PC-3 (cell line): Measurements from ENCODE around the gene JMJD4. TPM values are rescaled to one million over a fixed set of nuclear protein-coding genes. Genes with fewer than 3 reads are reported as not detected.

Experiments used
- ATAC-seq: fragments of 200-7000 bp; cut with Tn5 transposase; 2 replicates; pipeline ENCODE4 v1.9.1; 2020; ENCODE audit warnings: mild to moderate bottlenecking, moderate library complexity
- BruUV-seq: library from RNA; stranded (reverse); fragments of 400-500 nt; replicated peaks from 2 replicates; lab custom pipeline; 2021; lab: Mats Ljungman, UMichigan
- CTCF ChIA-PET: fragments of 300-600 bp; sonication (Branson Sonifier 250); formaldehyde crosslinking; loops from one replicate; lab custom pipeline; 2022; ENCODE audit warnings: antibody characterized with exemption; lab: Charles Lee
- POLR2A ChIA-PET: fragments of 300-600 bp; sonication (Branson Sonifier 250); formaldehyde crosslinking; loops from one replicate; lab custom pipeline; 2022; ENCODE audit warnings: antibody characterized with exemption; ENCODE audit not compliant: unreplicated experiment; lab: Charles Lee
- DNase-seq: peaks from one replicate; pipeline ENCODE4 v3.0.0-alpha.2; 2015
- H2AFZ ChIP-seq: fragments of 300-600 bp; sonication (generic); 2 replicates; pipeline ENCODE4 v1.6.0; 2016; ENCODE audit warnings: antibody characterized with exemption, low read length
- H3F3A ChIP-seq: fragments of 300-600 bp; sonication (generic); one replicate; pipeline ENCODE4 v1.6.0; 2017; ENCODE audit warnings: antibody characterized with exemption, low read length, control low read depth, mild to moderate bottlenecking; ENCODE audit not compliant: unreplicated experiment
- H3K27ac ChIP-seq: fragments of 300-600 bp; sonication (generic); 2 replicates; pipeline ENCODE4 v1.5.1; 2016; ENCODE audit warnings: mild to moderate bottlenecking, low read length
- H3K27me3 ChIP-seq: fragments of 300-600 bp; sonication (generic); 2 replicates; pipeline ENCODE4 v1.6.1; 2016; ENCODE audit warnings: low read length, mixed read lengths
- H3K36me3 ChIP-seq: fragments of 300-600 bp; sonication (generic); 2 replicates; pipeline ENCODE4 v1.6.1; 2016; ENCODE audit warnings: low read depth, mixed run types, low read length, mixed read lengths
- H3K4me1 ChIP-seq: fragments of 300-600 bp; sonication (generic); 2 replicates; pipeline ENCODE4 v1.5.1; 2016; ENCODE audit warnings: low read length; ENCODE audit not compliant: insufficient read depth
- H3K4me2 ChIP-seq: fragments of 300-600 bp; sonication (generic); 2 replicates; pipeline ENCODE4 v1.6.0; 2016; ENCODE audit warnings: low read length
- H3K4me3 ChIP-seq: fragments of 300-600 bp; sonication (generic); 2 replicates; pipeline ENCODE4 v1.5.1; 2016; ENCODE audit warnings: mild to moderate bottlenecking, low read length, mixed read lengths
- H3K79me2 ChIP-seq: fragments of 300-600 bp; sonication (generic); 2 replicates; pipeline ENCODE4 v1.6.1; 2017; ENCODE audit warnings: low read length, mixed read lengths
- H3K9ac ChIP-seq: fragments of 300-600 bp; sonication (generic); 2 replicates; pipeline ENCODE4 v1.6.0; 2016; ENCODE audit warnings: mild to moderate bottlenecking, low read length
- H3K9me2 ChIP-seq: fragments of 300-600 bp; sonication (generic); replicated peaks from 2 replicates; pipeline ENCODE4 v1.6.1; 2016; ENCODE audit warnings: mixed run types, low read length, mixed read lengths
- H3K9me3 ChIP-seq: fragments of 300-600 bp; sonication (generic); 2 replicates; pipeline ENCODE4 v1.6.1; 2016; ENCODE audit warnings: low read length, mixed read lengths
- H4K20me1 ChIP-seq: fragments of 300-600 bp; sonication (generic); 2 replicates; pipeline ENCODE4 v1.6.1; 2016; ENCODE audit warnings: low read length, mixed read lengths
- EZH2 ChIP-seq: fragments of 300-600 bp; sonication (generic); IDR thresholded peaks from one replicate; pipeline ENCODE4 v1.6.1; 2017; ENCODE audit warnings: antibody characterized with exemption, mild to moderate bottlenecking, low read length; ENCODE audit not compliant: unreplicated experiment
- EZH2phosphoT487 ChIP-seq: fragments of 300-600 bp; sonication (generic); IDR thresholded peaks from 2 replicates; pipeline ENCODE4 v1.6.1; 2018; ENCODE audit warnings: mild to moderate bottlenecking, antibody characterized with exemption, low read length, borderline replicate concordance
- intact Hi-C: fragments of 100-400 bp; cut with micrococcal nuclease; formaldehyde crosslinking; loops from 2 replicates; pipeline ENCODE4 v1.9.0; 2023
- total RNA-seq: library from RNA; depleted of rRNA; stranded (reverse); fragments of >200 nt; gene quantifications from 2 replicates; pipeline ENCODE4 v1.2.3, GENCODE V29; 2014
- TF ChIP-seq, protein P1 (sequence below): fragments of 300-600 bp; sonication (generic); conservative IDR thresholded peaks from 2 replicates; pipeline ENCODE4 v1.5.1; 2017; ENCODE audit warnings: antibody characterized with exemption, low read depth, mild to moderate bottlenecking, low read length

The JMJD4 gene
- total RNA-seq, 1 experiment from 2014 or later = 80.5 TPM

DNA sequence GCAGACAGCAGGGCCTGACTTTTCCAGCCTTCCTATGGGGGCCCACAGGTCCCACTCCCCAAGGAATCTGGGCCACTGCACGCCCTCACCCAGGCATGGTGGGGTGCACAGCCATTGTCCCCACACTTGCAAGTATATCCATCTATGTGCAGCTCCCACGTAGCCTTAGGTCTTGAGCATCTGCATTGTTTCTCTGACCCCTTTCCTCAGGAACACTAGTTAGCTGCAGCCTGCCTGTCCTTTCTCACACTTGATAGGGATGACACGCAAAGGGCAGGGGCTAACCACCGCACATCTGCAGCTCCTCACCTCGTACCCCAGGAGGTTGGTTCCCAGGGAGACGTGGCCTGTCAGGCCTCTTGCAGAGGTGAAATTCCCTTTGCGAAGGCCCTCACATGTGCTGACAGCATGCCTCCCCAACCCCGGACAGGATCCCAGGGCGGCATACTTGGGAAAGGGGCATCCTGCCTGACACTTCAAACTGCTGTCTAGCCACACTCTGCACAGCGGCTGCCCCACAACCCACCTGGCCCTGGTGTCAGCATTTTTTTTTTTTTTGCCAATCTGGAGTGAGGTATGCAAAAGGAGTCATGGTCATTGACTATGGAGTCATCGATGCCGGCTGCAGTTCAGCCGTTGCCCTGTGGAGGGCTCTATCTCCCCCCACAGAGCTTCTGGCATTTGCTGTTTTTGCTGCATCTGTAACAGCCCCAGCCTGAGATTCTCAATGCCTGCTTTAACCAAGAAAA is 5.0 kb downstream of the JMJD4 start:
- Histone ChIP-seq H3K4me2 (peak overlapping the region; percentile 99; the same call in 1 of the 2 replicates), H3F3A (no peaks in the 10 kb centered on the region), H3K36me3 (peaks cover 22% of the 10 kb centered on the region), H3K79me2 (peaks cover 30% of the 10 kb centered on the region), H4K20me1 (no peaks in the 10 kb centered on the region), H3K9ac (no peak overlapping the region), H3K27ac (no peak overlapping the region), H3K4me3 (no peak overlapping the region), H3K9me3 (no peaks in the 10 kb centered on the region), H2AFZ (no peak overlapping the region), H3K4me1 (peaks cover 27% of the 10 kb centered on the region), H3K27me3 (no peaks in the 10 kb centered on the region), H3K9me2 (no peaks in the 10 kb centered on the region)
- intact Hi-C loops = loop anchor here (1.0 to 10.0 kb wide), 3 partner anchors 168 to 216 kb away; partner anchors contain the start of gene ZNF678
- TF ChIP-seq, protein P1, sequence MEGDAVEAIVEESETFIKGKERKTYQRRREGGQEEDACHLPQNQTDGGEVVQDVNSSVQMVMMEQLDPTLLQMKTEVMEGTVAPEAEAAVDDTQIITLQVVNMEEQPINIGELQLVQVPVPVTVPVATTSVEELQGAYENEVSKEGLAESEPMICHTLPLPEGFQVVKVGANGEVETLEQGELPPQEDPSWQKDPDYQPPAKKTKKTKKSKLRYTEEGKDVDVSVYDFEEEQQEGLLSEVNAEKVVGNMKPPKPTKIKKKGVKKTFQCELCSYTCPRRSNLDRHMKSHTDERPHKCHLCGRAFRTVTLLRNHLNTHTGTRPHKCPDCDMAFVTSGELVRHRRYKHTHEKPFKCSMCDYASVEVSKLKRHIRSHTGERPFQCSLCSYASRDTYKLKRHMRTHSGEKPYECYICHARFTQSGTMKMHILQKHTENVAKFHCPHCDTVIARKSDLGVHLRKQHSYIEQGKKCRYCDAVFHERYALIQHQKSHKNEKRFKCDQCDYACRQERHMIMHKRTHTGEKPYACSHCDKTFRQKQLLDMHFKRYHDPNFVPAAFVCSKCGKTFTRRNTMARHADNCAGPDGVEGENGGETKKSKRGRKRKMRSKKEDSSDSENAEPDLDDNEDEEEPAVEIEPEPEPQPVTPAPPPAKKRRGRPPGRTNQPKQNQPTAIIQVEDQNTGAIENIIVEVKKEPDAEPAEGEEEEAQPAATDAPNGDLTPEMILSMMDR = peak; percentile 91
- no peak for TF ChIP-seq EZH2phosphoT487
- no peak for TF ChIP-seq EZH2
- POLR2A ChIA-PET = interaction anchor here (0.6 kb wide), 1 partner anchor 29 kb away, joined by 3 read pairs; no protein-coding TSS in a partner anchor
- ATAC-seq (peak; percentile 0; the same call in 1 of the 2 replicates), DNase-seq (peak; percentile 84)
- CTCF ChIA-PET = interaction anchor here (0.7 to 1.5 kb wide), 2 partner anchors 29 to 33 kb away, joined by 4 to 10 read pairs; no protein-coding TSS in a partner anchor
- BruUV-seq = no TSS peak

- POLR2A ChIA-PET = no interaction called here
- H3K9me3 ChIP-seq = no peaks in the 10 kb centered on the region
- BruUV-seq = no TSS peak
- ATAC-seq = peak; percentile 1
- peak overlapping the region; percentile 71 for H3K9ac ChIP-seq
- H3K36me3 ChIP-seq = peaks cover 22% of the 10 kb centered on the region
- no peak overlapping the region; the same call in 1 of the 2 replicates for H2AFZ ChIP-seq
- H3F3A ChIP-seq = no peaks in the 10 kb centered on the region
- no peaks in the 10 kb centered on the region for H3K27me3 ChIP-seq
- peak; percentile 25 for DNase-seq
- H3K27ac ChIP-seq = no peak overlapping the region
- no peaks in the 10 kb centered on the region for H4K20me1 ChIP-seq
- CTCF ChIA-PET = interaction anchor here (0.5 kb wide), 1 partner anchor 284 kb away, joined by 4 read pairs; no protein-coding TSS in a partner anchor
- peaks cover 27% of the 10 kb centered on the region for H3K4me1 ChIP-seq
- intact Hi-C loops = loop anchor here (5.0 to 10.0 kb wide), 2 partner anchors 167 to 185 kb away; partner anchors contain the start of gene ZNF678
- H3K4me3 ChIP-seq = peak overlapping the region; percentile 82
- TF ChIP-seq, protein P1 = no peak
- TF ChIP-seq EZH2phosphoT487 (no peak), EZH2 (no peak)
- H3K9me2 ChIP-seq = no peaks in the 10 kb centered on the region
- H3K79me2 ChIP-seq = peaks cover 23% of the 10 kb centered on the region
- H3K4me2 ChIP-seq = peak overlapping the region; percentile 99
These were observed 5.8 kb downstream of the JMJD4 start for GRCh38 chr1:227729144-227729880.
